Uterus (tissue), 2 donors: Measurements from ENCODE around the gene AK1.
A peak's percentile ranks its signal among the peaks of the same experiment; 100 is the strongest.

Experiments
- CTCF ChIP-seq, 4 experiments: fragments of 200-600 bp in 2 of 4; fragments of 450-650 bp in 2 of 4; sonication (generic) in 2 of 4; IDR thresholded peaks; one replicate each; pipeline ENCODE4 v1.5.1; 2016 to 2019; ENCODE audit warnings: antibody characterized with exemption in 4 of 4, mild to moderate bottlenecking in 2 of 4, moderate library complexity in 1 of 4
- POLR2A ChIP-seq, 2 donors: fragments of 450-650 bp; IDR thresholded peaks; one replicate each; pipeline ENCODE4 v1.6.1; 2016; ENCODE audit warnings: antibody characterized with exemption in 2 of 2, mild to moderate bottlenecking in 1 of 2, moderate library complexity in 1 of 2

GRCh38 chr9:127838375-127839078 lies 38.9 kb downstream of the AK1 start:
- TF ChIP-seq CTCF (IDR thresholded peaks at IDR 0.05): no peak
- peak in 1 of 2 donors; percentile 25 for TF ChIP-seq POLR2A (IDR thresholded peaks at IDR 0.05)
